GM23248 (cell line): Measurements from ENCODE around the gene CANT1. TPM values are rescaled to one million over a fixed set of nuclear protein-coding genes. Genes with fewer than 3 reads are reported as not detected.
"Not testable (repeated sequence)": the region's sequence is repeated elsewhere in the genome, so short reads cannot be mapped to it uniquely, and the experiment has no call there.

Source experiments
- DNase-seq: peaks from one replicate; pipeline ENCODE4 v3.0.0-alpha.2; 2015
- H2AFZ ChIP-seq: fragments of 200-600 bp; sonication (generic); 2 replicates; pipeline ENCODE4 v1.6.1; 2016; ENCODE audit warnings: antibody characterized with exemption
- H3F3A ChIP-seq: fragments of 200-600 bp; sonication (generic); 2 replicates; pipeline ENCODE4 v1.6.1; 2016; ENCODE audit warnings: mild to moderate bottlenecking, antibody characterized with exemption, mixed run types; ENCODE audit not compliant: insufficient read depth
- H3K27ac ChIP-seq: fragments of 200-600 bp; sonication (generic); 2 replicates; pipeline ENCODE4 v1.5.1; 2016; ENCODE audit warnings: mild to moderate bottlenecking
- H3K27me3 ChIP-seq: fragments of 200-600 bp; sonication (generic); replicated peaks from 2 replicates; pipeline ENCODE4 v1.6.1; 2016; ENCODE audit warnings: mild to moderate bottlenecking; ENCODE audit not compliant: insufficient read depth
- H3K36me3 ChIP-seq: fragments of 200-600 bp; sonication (generic); 2 replicates; pipeline ENCODE4 v1.6.1; 2016; ENCODE audit warnings: low read depth, mild to moderate bottlenecking
- H3K4me1 ChIP-seq: fragments of 200-600 bp; sonication (generic); 2 replicates; pipeline ENCODE4 v1.6.1; 2016; ENCODE audit warnings: mild to moderate bottlenecking; ENCODE audit not compliant: insufficient read depth
- H3K4me2 ChIP-seq: fragments of 200-600 bp; sonication (generic); one replicate; pipeline ENCODE4 v1.6.1; 2016; ENCODE audit warnings: mild to moderate bottlenecking; ENCODE audit not compliant: unreplicated experiment
- H3K4me3 ChIP-seq: fragments of 200-600 bp; sonication (generic); 2 replicates; pipeline ENCODE4 v1.5.1; 2016; ENCODE audit warnings: mild to moderate bottlenecking
- H3K79me2 ChIP-seq: fragments of 200-600 bp; sonication (generic); 2 replicates; pipeline ENCODE4 v1.6.1; 2016; ENCODE audit warnings: mild to moderate bottlenecking; ENCODE audit not compliant: insufficient read depth
- H3K9ac ChIP-seq: fragments of 200-600 bp; sonication (generic); 2 replicates; pipeline ENCODE4 v1.6.1; 2016; ENCODE audit warnings: mild to moderate bottlenecking
- H3K9me2 ChIP-seq: fragments of 200-600 bp; sonication (generic); 2 replicates; pipeline ENCODE4 v1.6.1; 2016; ENCODE audit warnings: mixed run types, mild to moderate bottlenecking, moderate library complexity; ENCODE audit not compliant: insufficient read depth
- H3K9me3 ChIP-seq: fragments of 200-600 bp; sonication (generic); one replicate; pipeline ENCODE4 v1.6.1; 2017; ENCODE audit warnings: low read depth
- H4K20me1 ChIP-seq: fragments of 200-600 bp; sonication (generic); 2 replicates; pipeline ENCODE4 v1.6.0; 2016; ENCODE audit not compliant: insufficient read depth
- EZH2 ChIP-seq: fragments of 200-600 bp; sonication (generic); IDR thresholded peaks from 2 replicates; pipeline ENCODE4 v1.6.1; 2018; ENCODE audit warnings: antibody characterized with exemption, mild to moderate bottlenecking; ENCODE audit not compliant: insufficient read depth, poor library complexity, severe bottlenecking
- EZH2phosphoT487 ChIP-seq: fragments of 200-600 bp; sonication (generic); IDR thresholded peaks from 2 replicates; pipeline ENCODE4 v1.6.1; 2018; ENCODE audit warnings: antibody characterized with exemption, moderate library complexity, mild to moderate bottlenecking, low read depth; ENCODE audit not compliant: insufficient read depth
- WGBS, 2 experiments: methylation state at CpG; one replicate each; pipeline ENCODE4 v1.1.6; 2015 to 2017; ENCODE audit warnings: low lambda C conversion rate in 2 of 2, low coverage in 1 of 2; ENCODE audit errors: missing lambda C conversion rate in 2 of 2; 5-methylcytosine and 5-hydroxymethylcytosine counted together
- in situ Hi-C: fragments of 300-500 bp; cut with MboI; formaldehyde crosslinking; loops from 2 replicates; pipeline ENCODE4 v1.15.0; 2020
- polyA plus RNA-seq: library from polyadenylated mRNA; unstranded; fragments of >200 nt; fragmentation: Nextera tagmentation; extraction: Ambion mirVana; gene quantifications from 2 replicates; pipeline ENCODE4 v1.2.1, GENCODE V29; 2016
- total RNA-seq: library from RNA; depleted of rRNA; stranded (reverse); fragments of >200 nt; shearing (Covaris generic); gene quantifications from 2 replicates; pipeline ENCODE4 v1.2.3, GENCODE V29; 2014

CANT1 gene
- total and polyA plus RNA-seq, 2 experiments from 2014 or later: 46.2 to 52.0 TPM

DNA sequence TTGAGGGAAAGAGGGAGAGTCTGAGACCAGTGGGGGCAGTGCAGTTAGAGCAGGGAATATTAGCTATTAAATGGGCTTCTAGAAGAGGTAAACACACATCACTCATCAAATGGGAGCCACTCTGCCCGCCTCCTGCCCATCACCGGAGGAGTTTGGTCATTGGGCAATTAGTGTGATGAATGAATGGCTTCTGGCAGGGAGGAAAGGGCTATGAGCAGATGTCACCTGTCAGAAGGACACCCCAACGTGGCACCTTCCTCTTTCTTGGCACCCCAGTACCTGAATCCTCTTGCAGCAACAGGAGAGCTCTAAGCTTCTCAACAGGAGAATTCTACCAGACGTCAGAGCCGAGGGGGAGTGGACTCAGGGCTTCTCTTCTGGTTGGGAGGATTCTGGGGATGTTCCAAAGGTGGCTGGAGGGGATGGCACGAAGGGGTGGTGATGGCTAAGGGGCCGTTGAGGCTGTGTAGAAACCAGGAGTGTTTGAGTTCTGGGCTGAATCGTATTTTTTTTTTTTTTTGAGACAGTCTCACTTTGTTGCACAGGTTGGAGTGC lies 25.4 kb upstream of the CANT1 start:
- no peaks in the 10 kb centered on the region for H4K20me1 ChIP-seq
- no peak for DNase-seq
- in situ Hi-C loops: no loop called here
- H3K27ac ChIP-seq: no peak overlapping the region
- no peak for TF ChIP-seq EZH2
- no peak for TF ChIP-seq EZH2phosphoT487
- no peaks in the 10 kb centered on the region for H3K27me3 ChIP-seq
- 94 to 96% methylated on average over 8 of the region's 8 CpGs for WGBS, 2 experiments
- no peak overlapping the region for H3K9ac ChIP-seq
- no peak overlapping the region for H3K4me2 ChIP-seq
- no peaks in the 10 kb centered on the region for H3K79me2 ChIP-seq
- H3F3A ChIP-seq: peaks cover 32% of the 10 kb centered on the region
- peaks cover 38% of the 10 kb centered on the region for H3K4me1 ChIP-seq
- no peak overlapping the region for H3K4me3 ChIP-seq
- no peak overlapping the region for H2AFZ ChIP-seq
- no peaks in the 10 kb centered on the region for H3K9me3 ChIP-seq
- H3K36me3 ChIP-seq: no peaks in the 10 kb centered on the region
- H3K9me2 ChIP-seq: no peaks in the 10 kb centered on the region

DNA sequence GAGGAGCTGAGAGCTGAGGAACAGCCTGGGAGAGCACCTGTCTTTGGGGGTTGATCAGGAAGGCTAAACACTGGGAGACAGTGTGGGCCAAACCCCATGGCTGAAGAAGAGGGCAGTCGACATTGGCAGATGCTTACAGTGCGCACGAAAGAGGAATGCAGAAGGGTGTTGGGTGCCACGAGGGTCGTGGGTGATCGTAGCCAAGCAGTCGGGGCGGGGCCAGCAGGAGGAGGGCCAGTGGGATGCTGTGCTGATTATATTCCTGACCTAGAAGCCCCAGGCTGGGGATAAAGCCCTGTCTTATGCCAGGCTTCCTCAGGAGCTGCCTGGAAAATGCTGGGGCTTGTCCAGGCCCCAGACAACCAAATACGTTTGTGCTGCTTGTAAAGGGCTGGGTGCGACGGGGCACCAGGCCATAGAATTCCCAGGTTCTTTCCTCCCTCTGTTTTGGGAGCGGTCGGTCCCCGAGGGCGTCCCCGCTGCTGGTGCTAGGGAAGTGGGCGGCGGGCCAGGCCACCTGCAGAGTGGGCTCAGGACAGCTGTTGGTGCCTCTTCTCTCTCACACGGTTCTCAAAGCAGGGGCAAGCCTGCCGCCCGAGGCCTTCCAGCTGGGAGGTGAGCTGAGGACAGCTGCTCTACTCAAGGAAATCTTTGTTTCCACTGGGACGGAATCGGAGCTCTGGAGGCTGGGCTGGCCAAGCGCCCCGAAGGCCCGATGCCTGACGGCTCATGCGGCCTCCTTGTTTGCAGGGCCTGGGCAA lies 24.4 kb upstream of the CANT1 start:
- in situ Hi-C loops: no loop called here
- Histone ChIP-seq H4K20me1 (no peaks in the 10 kb centered on the region), H3K36me3 (no peaks in the 10 kb centered on the region), H3K9ac (no peak overlapping the region), H3K4me1 (peaks cover 35% of the 10 kb centered on the region), H2AFZ (no peak overlapping the region), H3K9me3 (no peaks in the 10 kb centered on the region), H3K4me2 (no peak overlapping the region), H3K27ac (no peak overlapping the region), H3K4me3 (no peak overlapping the region), H3K9me2 (no peaks in the 10 kb centered on the region), H3K27me3 (no peaks in the 10 kb centered on the region), H3F3A (peaks cover 32% of the 10 kb centered on the region), H3K79me2 (no peaks in the 10 kb centered on the region)
- 49 to 57% methylated on average over 21 to 28 of the region's 28 CpGs for WGBS, 2 experiments
- no peak for DNase-seq
- TF ChIP-seq EZH2: no peak
- TF ChIP-seq EZH2phosphoT487: no peak

DNA sequence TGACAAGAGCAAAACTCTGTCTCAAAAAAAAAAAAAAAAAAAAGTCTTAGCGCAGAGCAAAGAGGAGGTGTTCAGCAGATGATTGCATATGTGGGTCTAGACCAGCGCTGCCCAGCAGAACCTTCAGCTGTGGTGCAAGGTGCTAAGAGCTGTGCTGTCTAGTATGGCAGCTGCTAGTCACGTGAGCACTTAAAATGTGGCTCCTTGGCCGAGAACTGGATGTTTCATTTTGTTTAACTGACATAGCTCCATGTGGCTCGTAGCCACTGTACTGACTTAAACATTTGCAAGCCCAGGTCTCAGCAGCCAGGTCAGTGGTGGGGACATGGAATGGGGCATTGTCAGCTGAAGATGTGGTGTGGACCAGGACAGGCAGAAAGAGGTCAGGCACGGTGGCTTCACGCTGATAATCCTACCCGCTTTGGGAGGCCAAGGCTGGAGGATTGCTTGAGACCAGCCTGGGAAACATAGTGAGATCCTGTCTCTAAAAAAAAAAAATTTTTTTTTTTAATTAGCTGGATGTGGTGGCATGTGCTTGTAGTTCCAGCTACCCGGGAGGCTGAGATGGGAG lies 23.6 kb upstream of the CANT1 start:
- no peak overlapping the region for H3K27ac ChIP-seq
- H3F3A ChIP-seq: peaks cover 29% of the 10 kb centered on the region
- WGBS, 2 experiments: 87% methylated on average over 9 of the region's 9 CpGs
- H3K4me3 ChIP-seq: no peak overlapping the region
- no peaks in the 10 kb centered on the region for H3K79me2 ChIP-seq
- DNase-seq: no peak
- peaks cover 34% of the 10 kb centered on the region for H3K4me1 ChIP-seq
- H3K9ac ChIP-seq: no peak overlapping the region
- H3K9me3 ChIP-seq: no peaks in the 10 kb centered on the region
- no peaks in the 10 kb centered on the region for H4K20me1 ChIP-seq
- TF ChIP-seq EZH2phosphoT487 (no peak), EZH2 (no peak)
- H3K36me3 ChIP-seq: no peaks in the 10 kb centered on the region
- H3K4me2 ChIP-seq: no peak overlapping the region
- H2AFZ ChIP-seq: no peak overlapping the region
- in situ Hi-C loops: no loop called here
- no peaks in the 10 kb centered on the region for H3K9me2 ChIP-seq
- no peaks in the 10 kb centered on the region for H3K27me3 ChIP-seq

DNA sequence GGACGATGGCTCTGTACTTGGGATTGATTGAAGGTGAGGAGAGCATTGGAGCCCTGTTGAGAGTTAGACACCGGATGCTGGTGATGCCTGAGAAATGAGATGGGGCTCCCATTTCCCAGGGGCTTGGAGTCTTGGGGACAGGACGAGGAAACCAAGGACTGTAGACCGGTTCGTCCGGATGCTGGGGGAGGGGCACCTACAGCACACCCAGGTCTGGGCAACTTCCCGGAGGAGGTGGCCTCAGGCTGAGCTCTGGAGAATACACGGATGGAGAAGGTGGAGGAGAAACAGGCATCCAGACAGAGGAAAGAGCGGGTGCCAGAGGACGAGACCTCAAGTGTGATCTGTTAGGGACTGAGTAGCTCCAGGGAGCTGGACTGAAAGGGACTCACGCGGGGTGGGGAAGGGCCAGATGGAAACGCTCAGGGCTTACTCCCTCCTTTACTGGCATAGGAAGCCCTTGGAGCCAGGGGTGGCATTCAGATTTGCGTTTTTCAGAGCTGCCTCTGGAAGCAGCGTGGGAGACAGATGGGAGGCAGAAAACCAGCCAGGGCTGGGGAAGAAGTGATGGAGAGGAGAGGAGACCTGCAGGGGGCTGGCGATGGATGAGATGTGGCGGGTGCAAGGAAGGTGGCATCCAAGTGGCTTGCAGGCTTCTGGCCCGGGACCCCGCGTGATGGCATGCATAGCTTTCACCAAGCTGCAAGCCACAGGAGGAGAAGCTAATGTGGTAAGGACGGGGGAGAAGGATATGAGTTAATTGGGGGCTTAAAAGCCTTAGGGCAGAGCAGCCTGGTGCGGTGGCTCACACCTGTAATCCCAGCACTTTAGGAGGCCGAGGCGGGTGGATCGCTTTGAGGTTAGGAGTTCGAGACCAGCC lies 22.7 kb upstream of the CANT1 start:
- Histone ChIP-seq H4K20me1 (no peaks in the 10 kb centered on the region), H2AFZ (no peak overlapping the region), H3K27me3 (no peaks in the 10 kb centered on the region), H3F3A (peaks cover 20% of the 10 kb centered on the region), H3K27ac (no peak overlapping the region), H3K9ac (no peak overlapping the region), H3K79me2 (no peaks in the 10 kb centered on the region), H3K9me3 (no peaks in the 10 kb centered on the region), H3K4me3 (no peak overlapping the region), H3K4me2 (no peak overlapping the region), H3K4me1 (peaks cover 34% of the 10 kb centered on the region), H3K36me3 (no peaks in the 10 kb centered on the region), H3K9me2 (no peaks in the 10 kb centered on the region)
- no peak for TF ChIP-seq EZH2
- no peak for TF ChIP-seq EZH2phosphoT487
- in situ Hi-C loops: no loop called here
- 45 to 47% methylated on average over 26 of the region's 26 CpGs for WGBS, 2 experiments
- DNase-seq: no peak

DNA sequence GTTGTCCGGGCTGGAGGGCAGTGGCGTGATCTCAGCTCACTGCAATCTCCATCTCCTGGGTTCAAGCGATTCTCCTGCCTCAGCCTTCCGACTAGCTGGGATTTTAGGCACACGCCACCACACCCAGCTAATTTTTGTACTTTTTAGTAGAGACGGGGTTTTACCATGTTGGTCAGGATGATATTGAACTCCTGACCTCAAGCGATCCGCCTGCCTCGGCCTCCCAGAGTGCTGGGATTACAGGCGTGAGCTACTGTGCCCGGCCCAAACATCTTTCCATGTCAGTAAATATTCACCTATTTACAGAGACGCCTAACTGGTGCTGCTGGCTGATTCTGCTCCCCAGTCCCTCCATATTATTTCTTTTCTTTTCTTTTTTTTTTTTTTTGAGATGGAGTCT lies 21.1 kb upstream of the CANT1 start:
- H3K4me2 ChIP-seq, H2AFZ ChIP-seq, H3F3A ChIP-seq, H4K20me1 ChIP-seq, H3K9me3 ChIP-seq, H3K36me3 ChIP-seq, in situ Hi-C loops, H3K9me2 ChIP-seq, H3K27me3 ChIP-seq, H3K27ac ChIP-seq, DNase-seq, H3K79me2 ChIP-seq, H3K9ac ChIP-seq, H3K4me3 ChIP-seq: not testable (repeated sequence)
- peaks cover 31% of the 10 kb centered on the region for H3K4me1 ChIP-seq
- WGBS, 2 experiments: 84 to 85% methylated on average over 12 of the region's 12 CpGs
